ENCODE data around the gene SF3A2. TPM values are rescaled to one million over a fixed set of nuclear protein-coding genes. Genes with fewer than 3 reads are reported as not detected.

Gene SF3A2
- total RNA-seq, 6 experiments from 2014 or later = 48.7 to 60.6 (median 54.8) TPM

GRCh38 chr19:2191456-2192310 lies 44.9 kb upstream of the SF3A2 start:
- H3K27me3 Mint-ChIP-seq (ENCODE audit: insufficient read depth) = peaks cover 4% of the 10 kb centered on the region
- no peak overlapping the region for H3K4me3 Mint-ChIP-seq
- peaks cover 17% of the 10 kb centered on the region for H3K36me3 Mint-ChIP-seq (ENCODE audit: low read depth)
- H3K4me1 Mint-ChIP-seq (ENCODE audit: low read depth) = peaks cover 18% of the 10 kb centered on the region
- no peaks in the 10 kb centered on the region for H3K9me3 Mint-ChIP-seq
- TF ChIP-seq CTCF (IDR thresholded peaks at IDR 0.05) = no peak
- no peak for DNase-seq
- H3K27ac Mint-ChIP-seq = no peak overlapping the region

GRCh38 chr19:2192862-2193261 lies 43.8 kb upstream of the SF3A2 start:
- peak overlapping the region; percentile 40; the same call in 1 of the 2 replicates for H3K27ac Mint-ChIP-seq
- H3K9me3 Mint-ChIP-seq = no peaks in the 10 kb centered on the region
- H3K27me3 Mint-ChIP-seq (ENCODE audit: insufficient read depth) = peaks cover 6% of the 10 kb centered on the region; the same call in 1 of the 2 replicates
- DNase-seq = no peak
- H3K36me3 Mint-ChIP-seq (ENCODE audit: low read depth) = peaks cover 19% of the 10 kb centered on the region
- H3K4me1 Mint-ChIP-seq (ENCODE audit: low read depth) = peaks cover 8% of the 10 kb centered on the region
- TF ChIP-seq CTCF (IDR thresholded peaks at IDR 0.05) = no peak
- H3K4me3 Mint-ChIP-seq = no peak overlapping the region

DNA sequence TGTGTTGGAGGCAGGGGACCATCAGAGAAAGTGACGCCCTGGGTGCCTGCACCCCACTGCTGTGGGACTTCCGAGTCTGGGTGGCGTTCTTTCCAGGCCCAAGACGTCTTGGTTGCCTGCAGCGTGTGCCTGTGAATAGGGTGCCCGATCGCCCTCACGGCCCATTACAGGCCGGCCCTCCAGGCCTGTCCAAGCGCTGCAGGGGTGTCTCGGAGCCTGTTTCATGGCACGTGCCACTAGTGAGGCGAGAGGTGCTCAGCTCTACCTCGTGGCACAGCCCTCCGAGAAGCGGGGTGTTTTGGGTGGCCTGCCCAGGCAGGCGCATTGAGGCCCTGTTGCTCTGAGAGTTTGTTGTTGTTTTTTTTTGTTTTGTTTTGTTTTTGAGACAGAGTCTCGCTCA lies 42.8 kb upstream of the SF3A2 start:
- peaks cover 6% of the 10 kb centered on the region for H3K4me1 Mint-ChIP-seq (ENCODE audit: low read depth)
- DNase-seq = no peak
- no peak overlapping the region for H3K4me3 Mint-ChIP-seq
- no peak for TF ChIP-seq CTCF (IDR thresholded peaks at IDR 0.05)
- no peaks in the 10 kb centered on the region for H3K9me3 Mint-ChIP-seq
- peaks cover 8% of the 10 kb centered on the region; the same call in 1 of the 2 replicates for H3K27me3 Mint-ChIP-seq (ENCODE audit: insufficient read depth)
- H3K36me3 Mint-ChIP-seq (ENCODE audit: low read depth) = peaks cover 20% of the 10 kb centered on the region
- H3K27ac Mint-ChIP-seq = no peak overlapping the region

- Mint-ChIP-seq H3K4me1 (ENCODE audit: low read depth) (no peaks in the 10 kb centered on the region), H3K9me3 (no peaks in the 10 kb centered on the region), H3K27me3 (ENCODE audit: insufficient read depth) (peaks cover 9% of the 10 kb centered on the region; the same call in 1 of the 2 replicates), H3K27ac (no peak overlapping the region), H3K36me3 (ENCODE audit: low read depth) (peaks cover 20% of the 10 kb centered on the region), H3K4me3 (no peak overlapping the region)
- TF ChIP-seq CTCF (IDR thresholded peaks at IDR 0.05) = no peak
- no peak for DNase-seq
Measured at GRCh38 chr19:2194513-2195078, 42.0 kb upstream of the SF3A2 start.

- no peak for DNase-seq
- H3K4me3 Mint-ChIP-seq = no peak overlapping the region
- TF ChIP-seq CTCF (IDR thresholded peaks at IDR 0.05) = no peak
- H3K4me1 Mint-ChIP-seq (ENCODE audit: low read depth) = no peaks in the 10 kb centered on the region
- no peaks in the 10 kb centered on the region for H3K9me3 Mint-ChIP-seq
- H3K36me3 Mint-ChIP-seq (ENCODE audit: low read depth) = peaks cover 20% of the 10 kb centered on the region
- peaks cover 9% of the 10 kb centered on the region; the same call in 1 of the 2 replicates for H3K27me3 Mint-ChIP-seq (ENCODE audit: insufficient read depth)
- H3K27ac Mint-ChIP-seq = no peak overlapping the region
Measured at GRCh38 chr19:2195361-2195760, 41.3 kb upstream of the SF3A2 start.
